Lung (tissue), 12 donors: ENCODE measurements around the gene SNCAIP. TPM values are rescaled to one million over a fixed set of nuclear protein-coding genes. Genes with fewer than 3 reads are reported as not detected.

Experiments
- ATAC-seq: fragments of 200-7000 bp; cut with Tn5 transposase; one replicate; pipeline ENCODE4 v1.9.1; 2020; ENCODE audit warnings: moderate number of reproducible peaks; ENCODE audit not compliant: insufficient read depth, low FRiP score
- DNase-seq, 3 donors: peaks; one replicate each; pipeline ENCODE4 v3.0.0-alpha.2; 2013 to 2017
- H3K27ac ChIP-seq, 2 donors: one replicate each; pipeline ENCODE4 v1.5.1; 2013; ENCODE audit warnings: mild to moderate bottlenecking in 2 of 2, moderate library complexity in 2 of 2, control low read depth in 1 of 2, inconsistent platforms in 1 of 2, low read depth in 1 of 2, low read length in 1 of 2
- H3K27me3 ChIP-seq, 3 donors: one replicate each; pipeline ENCODE4 v1.5.1; 2013; ENCODE audit warnings: low read length in 2 of 3; ENCODE audit not compliant: control insufficient read depth in 3 of 3, insufficient read depth in 3 of 3
- H3K36me3 ChIP-seq, 4 donors: one replicate each; pipeline ENCODE4 v1.5.1; 2013; ENCODE audit warnings: low read length in 4 of 4, mild to moderate bottlenecking in 1 of 4, moderate library complexity in 1 of 4; ENCODE audit not compliant: control insufficient read depth in 4 of 4, insufficient read depth in 4 of 4
- H3K4me1 ChIP-seq, 5 donors: one replicate each; pipeline ENCODE4 v1.5.1; 2013; ENCODE audit warnings: low read length in 5 of 5, mild to moderate bottlenecking in 2 of 5, moderate library complexity in 1 of 5; ENCODE audit not compliant: control insufficient read depth in 5 of 5, insufficient read depth in 5 of 5
- H3K4me3 ChIP-seq: one replicate; pipeline ENCODE4 v1.5.1; 2013; ENCODE audit warnings: mild to moderate bottlenecking, control low read depth, moderate library complexity
- H3K9ac ChIP-seq, 2 donors: one replicate each; pipeline ENCODE4 v1.5.1; 2013; ENCODE audit warnings: low read length in 2 of 2, control low read depth in 1 of 2; ENCODE audit not compliant: insufficient read depth in 1 of 2
- H3K9me3 ChIP-seq, 4 donors: one replicate each; pipeline ENCODE4 v1.5.1; 2013; ENCODE audit warnings: low read length in 3 of 4, mild to moderate bottlenecking in 1 of 4, moderate library complexity in 1 of 4; ENCODE audit not compliant: control insufficient read depth in 4 of 4, insufficient read depth in 3 of 4
- WGBS, 2 donors: extraction: QIAGEN DNeasy Blood & Tissue Kit; methylation state at CpG; one replicate each; pipeline ENCODE4 v1.1.7; 2013; 5-methylcytosine and 5-hydroxymethylcytosine counted together
- polyA plus RNA-seq, 2 donors: library from polyadenylated mRNA; stranded (reverse); fragments of 200-250 nt; gene quantifications; one replicate each; pipeline ENCODE4 v1.2.1, GENCODE V29; 2013
- total RNA-seq, 2 donors: library from RNA; depleted of rRNA in 1 of 2; stranded (reverse); fragments of >200 nt in 1 of 2; gene quantifications; one replicate each; pipeline ENCODE4 v1.2.1, GENCODE V29; 2014 to 2021
- TF ChIP-seq, protein P1 (sequence below): IDR thresholded peaks from 2 replicates; pipeline ENCODE4 v1.5.1; 2012; ENCODE audit warnings: mild to moderate bottlenecking; ENCODE audit errors: control extremely low read depth, extremely low read depth
- donor health status: control.
- donor health status: control.
- donor health status: Bipolar disorder and iron deficiency.
- donor health status: healthy.
- donor health status: DM: yes; HTN: yes; CAD: no.

SNCAIP gene
- total and polyA plus RNA-seq, 4 donors: 1.4 to 25.7 (median 4.7) TPM

DNA sequence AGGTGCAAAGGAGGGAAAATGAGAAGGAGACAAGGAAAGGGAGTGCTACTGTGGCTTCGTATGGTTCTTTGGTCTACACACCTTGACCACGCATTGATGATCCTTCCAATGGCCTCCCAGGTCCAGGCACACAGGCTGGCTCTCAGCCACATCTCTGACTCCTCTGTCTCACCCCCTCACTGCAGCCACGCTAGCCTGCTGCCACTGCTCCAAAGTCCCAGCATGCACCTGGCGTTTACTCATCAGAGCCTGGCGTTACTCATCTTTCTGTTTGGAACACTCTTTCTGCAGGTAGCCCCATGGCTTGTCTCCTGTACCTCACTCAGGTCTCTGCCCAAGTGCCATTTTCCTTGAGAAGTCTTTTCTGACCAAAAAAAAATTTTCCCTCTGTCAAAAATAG, 195.5 kb downstream of the SNCAIP start:
- H3K27me3 ChIP-seq: no peaks in the 10 kb centered on the region
- no peak for ATAC-seq
- no peak overlapping the region for H3K9ac ChIP-seq
- H3K4me1 ChIP-seq: peaks cover 0 to 4% (median 0%) of the 10 kb centered on the region in 5 donors
- TF ChIP-seq, protein P1, sequence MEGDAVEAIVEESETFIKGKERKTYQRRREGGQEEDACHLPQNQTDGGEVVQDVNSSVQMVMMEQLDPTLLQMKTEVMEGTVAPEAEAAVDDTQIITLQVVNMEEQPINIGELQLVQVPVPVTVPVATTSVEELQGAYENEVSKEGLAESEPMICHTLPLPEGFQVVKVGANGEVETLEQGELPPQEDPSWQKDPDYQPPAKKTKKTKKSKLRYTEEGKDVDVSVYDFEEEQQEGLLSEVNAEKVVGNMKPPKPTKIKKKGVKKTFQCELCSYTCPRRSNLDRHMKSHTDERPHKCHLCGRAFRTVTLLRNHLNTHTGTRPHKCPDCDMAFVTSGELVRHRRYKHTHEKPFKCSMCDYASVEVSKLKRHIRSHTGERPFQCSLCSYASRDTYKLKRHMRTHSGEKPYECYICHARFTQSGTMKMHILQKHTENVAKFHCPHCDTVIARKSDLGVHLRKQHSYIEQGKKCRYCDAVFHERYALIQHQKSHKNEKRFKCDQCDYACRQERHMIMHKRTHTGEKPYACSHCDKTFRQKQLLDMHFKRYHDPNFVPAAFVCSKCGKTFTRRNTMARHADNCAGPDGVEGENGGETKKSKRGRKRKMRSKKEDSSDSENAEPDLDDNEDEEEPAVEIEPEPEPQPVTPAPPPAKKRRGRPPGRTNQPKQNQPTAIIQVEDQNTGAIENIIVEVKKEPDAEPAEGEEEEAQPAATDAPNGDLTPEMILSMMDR: no peak
- no peak for DNase-seq
- no peak overlapping the region for H3K4me3 ChIP-seq
- WGBS, 2 donors: 93 to 95% methylated on average over 5 of the region's 5 CpGs
- no peaks in the 10 kb centered on the region for H3K36me3 ChIP-seq
- H3K27ac ChIP-seq: no peak overlapping the region
- peaks cover 0 to 2% (median 0%) of the 10 kb centered on the region in 4 donors for H3K9me3 ChIP-seq

DNA sequence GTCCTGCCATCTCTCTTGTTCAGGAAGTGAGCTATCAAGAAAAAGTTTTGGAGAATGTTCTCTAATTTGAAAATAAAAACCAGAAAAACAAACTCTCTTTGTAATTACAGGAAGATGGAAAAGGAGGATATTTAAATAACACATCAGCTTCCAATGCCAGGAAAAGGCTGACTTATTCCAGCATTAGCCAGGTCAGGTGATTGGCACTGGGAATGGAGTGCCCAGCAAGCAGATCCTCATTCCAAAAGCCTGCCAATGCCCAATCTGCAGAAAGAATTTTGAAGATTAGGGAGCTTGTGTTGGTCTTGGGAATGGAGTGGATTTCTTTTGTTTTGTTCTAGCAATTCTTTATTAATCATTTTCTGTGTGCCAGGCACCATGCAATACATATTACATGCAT, 196.6 kb downstream of the SNCAIP start:
- no peak overlapping the region for H3K27ac ChIP-seq
- ATAC-seq (no peak), DNase-seq (no peak)
- H3K9ac ChIP-seq: no peak overlapping the region
- TF ChIP-seq, protein P1: no peak
- peaks cover 0 to 4% (median 0%) of the 10 kb centered on the region in 5 donors for H3K4me1 ChIP-seq
- H3K4me3 ChIP-seq: no peak overlapping the region
- H3K27me3 ChIP-seq: no peaks in the 10 kb centered on the region
- H3K9me3 ChIP-seq: peaks cover 0 to 2% (median 0%) of the 10 kb centered on the region in 4 donors
- H3K36me3 ChIP-seq: no peaks in the 10 kb centered on the region

Other genes starting within 250 kb of the SNCAIP start
- gene LOX, start 234.0 kb upstream of the SNCAIP start, total RNA-seq: 10 to 100 TPM; 21.2 to 45.2 TPM
- 10 to 100 TPM in 1 of 2 donors, 1 to 10 TPM in 1; 3.7 to 13.1 TPM for gene LOX, start 234.0 kb upstream of the SNCAIP start, polyA plus RNA-seq
- gene ZNF474, start 182.7 kb upstream of the SNCAIP start, total RNA-seq: 1 to 10 TPM; 7.1 to 8.9 TPM
- gene ZNF474, start 182.7 kb upstream of the SNCAIP start, polyA plus RNA-seq: 1 to 10 TPM in 1 of 2 donors, under 1 TPM in 1; 0.94 to 3.3 TPM